T-helper 2 cell treated with Interferon-gamma antibody and Interleukin-4, amounts not matched to agents 5 μg/mL and 100 μg/mL, for 36 hours (primary cell): ENCODE measurements around the gene EFCAB8.
"Not testable (repeated sequence)": the region's sequence is repeated elsewhere in the genome, so short reads cannot be mapped to it uniquely, and the experiment has no call there.

Experiments used
- DNase-seq: peaks from one replicate; pipeline ENCODE4 v3.0.0; 2021; ENCODE audit warnings: low spot score
- H3K27ac Mint-ChIP-seq: one replicate; pipeline ENCODE4 v1.8.0; 2021; ENCODE audit warnings: mild to moderate bottlenecking, mixed read lengths
- H3K27me3 Mint-ChIP-seq: one replicate; pipeline ENCODE4 v1.8.0; 2021; ENCODE audit warnings: low read depth, mixed read lengths
- H3K36me3 Mint-ChIP-seq: one replicate; pipeline ENCODE4 v1.8.0; 2021; ENCODE audit warnings: low read depth, mixed read lengths
- H3K4me1 Mint-ChIP-seq: one replicate; pipeline ENCODE4 v1.8.0; 2021; ENCODE audit warnings: low read depth, mixed read lengths
- H3K4me3 Mint-ChIP-seq: one replicate; pipeline ENCODE4 v1.8.0; 2022; ENCODE audit warnings: mild to moderate bottlenecking, moderate library complexity, mixed read lengths
- H3K9me3 Mint-ChIP-seq: one replicate; pipeline ENCODE4 v1.8.0; 2021; ENCODE audit warnings: mixed read lengths

The EFCAB8 gene

DNA sequence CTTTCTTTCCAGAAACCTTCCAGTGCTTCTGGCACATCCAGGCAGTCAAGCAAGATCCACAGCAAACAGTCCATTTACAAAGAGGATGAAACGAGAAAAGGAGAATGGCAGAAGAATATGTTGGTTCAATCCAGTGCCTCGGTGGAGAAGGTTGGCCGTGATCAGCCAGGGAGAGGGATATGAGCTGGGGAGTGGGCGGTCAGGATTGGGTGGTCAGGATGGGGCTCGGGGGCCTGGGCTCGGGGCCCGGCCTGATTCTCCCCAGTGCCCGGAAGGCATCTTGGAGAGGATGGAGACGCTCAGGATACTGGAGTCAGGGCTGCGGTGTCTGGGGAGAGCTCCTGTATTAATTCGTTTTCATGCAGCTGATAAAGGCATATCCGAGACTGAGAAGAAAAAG, 61.3 kb downstream of the EFCAB8 start:
- no peak overlapping the region for H3K4me3 Mint-ChIP-seq
- no peaks in the 10 kb centered on the region for H3K4me1 Mint-ChIP-seq
- H3K9me3 Mint-ChIP-seq: peaks cover 18% of the 10 kb centered on the region
- H3K27me3 Mint-ChIP-seq: no peaks in the 10 kb centered on the region
- H3K27ac Mint-ChIP-seq: no peak overlapping the region
- DNase-seq: no peak
- H3K36me3 Mint-ChIP-seq: peaks cover under 1% of the 10 kb centered on the region

GRCh38 chr20:32920530-32921298, 62.0 kb downstream of the EFCAB8 start:
- no peak overlapping the region for H3K27ac Mint-ChIP-seq
- H3K4me1 Mint-ChIP-seq: no peaks in the 10 kb centered on the region
- H3K36me3 Mint-ChIP-seq: no peaks in the 10 kb centered on the region
- no peak overlapping the region for H3K4me3 Mint-ChIP-seq
- H3K27me3 Mint-ChIP-seq: no peaks in the 10 kb centered on the region
- no peak for DNase-seq
- H3K9me3 Mint-ChIP-seq: peaks cover 12% of the 10 kb centered on the region

DNA sequence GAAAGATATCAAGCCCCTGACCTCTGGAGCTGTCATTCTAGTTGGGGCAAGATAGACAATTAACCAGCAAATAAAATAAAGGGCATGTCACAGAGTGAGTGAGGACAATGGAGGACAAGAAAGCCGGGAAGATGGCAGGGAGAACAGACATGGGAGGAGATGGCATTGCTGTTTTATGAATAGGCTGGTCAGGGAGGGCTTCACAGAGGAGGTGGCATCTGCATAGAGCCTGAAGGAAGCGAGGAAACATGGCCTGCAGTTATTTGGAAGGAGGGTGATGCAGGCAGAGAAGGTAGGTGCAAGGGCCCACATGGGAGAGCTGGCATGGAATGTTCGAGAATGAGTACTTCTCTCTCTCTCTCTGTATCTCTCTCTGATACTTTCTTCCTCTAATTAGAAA, 63.7 kb downstream of the EFCAB8 start:
- no peak for DNase-seq
- no peaks in the 10 kb centered on the region for H3K9me3 Mint-ChIP-seq
- H3K27me3 Mint-ChIP-seq: no peaks in the 10 kb centered on the region
- H3K4me3 Mint-ChIP-seq: no peak overlapping the region
- H3K36me3 Mint-ChIP-seq: no peaks in the 10 kb centered on the region
- H3K4me1 Mint-ChIP-seq: no peaks in the 10 kb centered on the region
- H3K27ac Mint-ChIP-seq: no peak overlapping the region

DNA sequence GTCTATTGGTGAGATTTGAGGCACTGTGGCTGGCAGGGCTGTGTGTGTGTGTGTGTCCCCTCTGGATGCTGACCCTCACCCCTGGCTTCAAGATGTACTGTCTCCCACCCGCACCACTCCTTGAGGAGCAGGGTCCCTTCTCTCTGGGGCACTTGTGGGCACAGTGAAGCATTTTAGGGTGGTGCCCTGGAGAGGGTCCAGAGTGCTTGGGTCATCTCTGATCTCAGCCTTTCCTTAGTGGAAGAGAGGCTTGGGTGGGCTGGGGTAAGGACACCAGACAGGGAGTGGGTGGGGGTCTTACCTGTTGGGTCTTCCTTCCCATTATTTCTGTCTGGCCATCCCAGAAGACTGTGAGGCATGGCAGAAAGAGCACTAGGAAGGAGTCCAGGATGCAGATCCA, 66.1 kb downstream of the EFCAB8 start:
- H3K27ac Mint-ChIP-seq: no peak overlapping the region
- no peaks in the 10 kb centered on the region for H3K36me3 Mint-ChIP-seq
- no peak overlapping the region for H3K4me3 Mint-ChIP-seq
- no peaks in the 10 kb centered on the region for H3K4me1 Mint-ChIP-seq
- H3K9me3 Mint-ChIP-seq: no peaks in the 10 kb centered on the region
- H3K27me3 Mint-ChIP-seq: peaks cover 2% of the 10 kb centered on the region
- DNase-seq: no peak

DNA sequence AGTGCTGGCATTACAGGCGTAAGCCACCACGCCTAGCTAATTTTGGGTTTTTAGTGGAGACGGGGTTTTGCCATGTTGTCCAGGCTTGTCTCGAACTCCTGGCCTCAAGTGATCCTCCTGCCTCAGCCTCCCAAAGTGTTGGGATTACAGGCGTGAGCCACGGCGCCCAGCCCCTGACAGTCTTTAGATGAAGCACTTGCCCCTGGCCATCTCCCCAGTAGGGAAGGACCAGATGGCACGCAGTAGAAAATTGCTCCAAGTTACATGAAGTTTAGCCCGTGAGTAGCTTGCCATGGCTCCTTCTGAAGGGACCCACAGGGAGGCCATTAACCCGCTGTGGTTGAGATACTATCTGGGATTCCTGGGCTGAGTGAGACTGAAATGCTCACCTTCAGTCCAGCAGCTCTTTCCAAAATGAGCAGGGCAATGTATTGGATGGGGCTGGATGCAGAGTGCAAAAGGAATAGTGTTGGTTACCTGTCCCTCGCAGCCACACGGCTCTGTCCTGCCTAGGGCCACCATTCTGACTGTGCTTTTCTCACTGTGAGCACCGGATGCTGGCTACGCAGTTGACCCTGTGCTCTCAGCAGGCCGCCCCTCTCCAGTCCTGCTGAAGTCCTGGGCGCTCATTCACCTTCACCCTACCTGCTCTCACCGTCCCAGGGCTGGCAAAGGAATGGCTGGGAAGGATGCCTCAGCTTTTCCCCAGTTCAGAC, 66.9 kb downstream of the EFCAB8 start:
- peaks cover 2% of the 10 kb centered on the region for H3K27me3 Mint-ChIP-seq
- no peaks in the 10 kb centered on the region for H3K36me3 Mint-ChIP-seq
- no peaks in the 10 kb centered on the region for H3K4me1 Mint-ChIP-seq
- no peak for DNase-seq
- H3K4me3 Mint-ChIP-seq: no peak overlapping the region
- H3K9me3 Mint-ChIP-seq: no peaks in the 10 kb centered on the region
- no peak overlapping the region for H3K27ac Mint-ChIP-seq

- DNase-seq: no peak
- Mint-ChIP-seq H3K27me3 (peaks cover 2% of the 10 kb centered on the region), H3K27ac (no peak overlapping the region), H3K4me3 (no peak overlapping the region), H3K9me3 (no peaks in the 10 kb centered on the region), H3K4me1 (no peaks in the 10 kb centered on the region), H3K36me3 (no peaks in the 10 kb centered on the region)
Observed at GRCh38 chr20:32929162-32929561, 70.4 kb downstream of the EFCAB8 start.

DNA sequence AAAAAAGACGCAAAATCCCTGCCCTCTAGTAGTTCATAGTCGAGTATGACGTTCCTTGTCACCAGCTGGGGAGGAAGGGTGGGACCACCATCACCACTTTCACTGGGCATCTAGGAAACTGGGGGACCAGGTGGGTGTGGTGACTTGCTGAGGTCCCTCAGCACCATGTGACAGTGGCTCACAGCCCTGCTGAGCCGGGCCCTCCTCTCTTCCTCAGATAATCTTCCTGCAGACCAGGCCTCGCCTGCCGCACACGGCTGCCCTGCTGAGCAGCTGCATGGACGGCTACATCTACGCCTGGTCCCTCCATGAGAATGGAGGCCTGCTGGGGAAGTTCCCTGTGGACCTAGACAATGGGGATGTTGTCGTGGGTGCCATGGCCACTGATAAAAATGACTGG, 71.5 kb downstream of the EFCAB8 start:
- Mint-ChIP-seq H3K36me3 (no peaks in the 10 kb centered on the region), H3K9me3 (no peaks in the 10 kb centered on the region), H3K27me3 (peaks cover 4% of the 10 kb centered on the region), H3K4me3 (no peak overlapping the region), H3K4me1 (peaks cover 3% of the 10 kb centered on the region), H3K27ac (no peak overlapping the region)
- DNase-seq: no peak

GRCh38 chr20:32930701-32931100, 72.0 kb downstream of the EFCAB8 start:
- peaks cover 3% of the 10 kb centered on the region for H3K4me1 Mint-ChIP-seq
- H3K27ac Mint-ChIP-seq: no peak overlapping the region
- no peak overlapping the region for H3K4me3 Mint-ChIP-seq

DNA sequence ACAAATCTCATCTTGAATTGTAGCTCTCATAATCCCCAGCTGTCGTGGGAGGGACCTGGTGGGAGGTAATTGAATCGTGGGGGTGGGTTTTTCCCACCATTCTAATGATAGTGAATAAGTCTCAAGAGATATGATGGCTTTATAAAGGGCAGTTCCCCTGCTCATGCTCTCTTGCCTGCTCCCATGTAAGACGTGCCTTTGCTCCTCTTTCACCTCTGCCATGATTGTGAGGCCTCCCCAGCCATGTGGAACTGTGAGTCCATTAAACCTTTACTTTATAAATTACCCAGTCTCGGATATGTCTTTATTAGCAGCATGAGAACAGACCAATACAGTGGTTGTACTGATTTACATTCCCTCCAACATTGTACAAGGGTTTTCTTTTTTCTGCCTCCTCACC, 75.9 kb downstream of the EFCAB8 start:
- Mint-ChIP-seq H3K27ac (no peak overlapping the region), H3K4me3 (no peak overlapping the region), H3K9me3 (no peaks in the 10 kb centered on the region), H3K36me3 (no peaks in the 10 kb centered on the region), H3K27me3 (peaks cover 2% of the 10 kb centered on the region), H3K4me1 (peaks cover 3% of the 10 kb centered on the region)
- no peak for DNase-seq

More at GRCh38 chr20:32930701-32931100, 72.0 kb downstream of the EFCAB8 start:
- no peak for DNase-seq
- H3K27me3 Mint-ChIP-seq: peaks cover 4% of the 10 kb centered on the region
- H3K9me3 Mint-ChIP-seq: no peaks in the 10 kb centered on the region
- H3K36me3 Mint-ChIP-seq: no peaks in the 10 kb centered on the region

DNA sequence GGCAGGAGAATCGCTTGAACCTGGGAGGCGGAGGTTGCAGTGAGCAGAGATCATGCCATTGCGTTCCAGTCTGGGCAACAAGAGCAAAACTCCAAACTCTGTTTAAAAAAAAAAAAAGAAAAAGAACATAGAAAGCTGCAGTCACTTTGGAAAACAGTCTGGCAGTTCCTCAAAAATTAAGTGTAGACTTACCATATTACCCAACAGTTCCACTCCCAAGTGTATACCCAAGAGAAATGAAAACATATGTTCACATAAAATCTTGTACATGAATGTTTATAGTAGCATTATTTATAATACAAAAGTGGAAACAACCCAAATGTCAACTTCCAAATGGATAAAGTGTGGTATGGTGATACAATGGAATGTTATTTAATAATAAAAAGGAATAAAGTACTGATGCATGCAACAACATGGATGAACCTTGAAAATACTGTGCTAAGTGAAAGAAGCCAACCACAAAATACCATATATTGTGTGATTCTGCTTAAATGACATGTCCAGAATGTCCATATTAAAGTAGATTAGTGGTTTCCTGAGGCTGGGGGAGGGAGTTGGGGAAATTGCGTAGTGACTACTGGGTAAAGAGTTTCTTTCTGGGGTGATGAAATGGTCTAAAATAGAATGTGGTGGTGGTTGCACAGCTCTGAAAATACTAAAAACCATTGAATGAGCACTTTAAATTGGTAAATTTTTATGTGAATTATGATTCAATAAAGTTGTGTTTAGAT, 82.6 kb downstream of the EFCAB8 start:
- peaks cover 9% of the 10 kb centered on the region for H3K9me3 Mint-ChIP-seq
- no peaks in the 10 kb centered on the region for H3K36me3 Mint-ChIP-seq
- H3K4me3 Mint-ChIP-seq: no peak overlapping the region
- DNase-seq: no peak
- H3K4me1 Mint-ChIP-seq: peaks cover 9% of the 10 kb centered on the region
- no peak overlapping the region for H3K27ac Mint-ChIP-seq
- peaks cover 3% of the 10 kb centered on the region for H3K27me3 Mint-ChIP-seq

GRCh38 chr20:32943490-32944052, 84.8 kb downstream of the EFCAB8 start:
- H3K27ac Mint-ChIP-seq: no peak overlapping the region
- H3K27me3 Mint-ChIP-seq: peaks cover 3% of the 10 kb centered on the region
- peaks cover 9% of the 10 kb centered on the region for H3K9me3 Mint-ChIP-seq
- no peak for DNase-seq
- no peak overlapping the region for H3K4me3 Mint-ChIP-seq
- peaks cover 19% of the 10 kb centered on the region for H3K4me1 Mint-ChIP-seq
- peaks cover 1% of the 10 kb centered on the region for H3K36me3 Mint-ChIP-seq

GRCh38 chr20:32945710-32946221, 87.0 kb downstream of the EFCAB8 start:
- Mint-ChIP-seq H3K27me3 (no peaks in the 10 kb centered on the region), H3K27ac (peak overlapping the region; percentile 65), H3K4me1 (peaks cover 36% of the 10 kb centered on the region), H3K36me3 (peaks cover 1% of the 10 kb centered on the region), H3K4me3 (peak overlapping the region; percentile 45), H3K9me3 (peaks cover 5% of the 10 kb centered on the region)
- no peak for DNase-seq

DNA sequence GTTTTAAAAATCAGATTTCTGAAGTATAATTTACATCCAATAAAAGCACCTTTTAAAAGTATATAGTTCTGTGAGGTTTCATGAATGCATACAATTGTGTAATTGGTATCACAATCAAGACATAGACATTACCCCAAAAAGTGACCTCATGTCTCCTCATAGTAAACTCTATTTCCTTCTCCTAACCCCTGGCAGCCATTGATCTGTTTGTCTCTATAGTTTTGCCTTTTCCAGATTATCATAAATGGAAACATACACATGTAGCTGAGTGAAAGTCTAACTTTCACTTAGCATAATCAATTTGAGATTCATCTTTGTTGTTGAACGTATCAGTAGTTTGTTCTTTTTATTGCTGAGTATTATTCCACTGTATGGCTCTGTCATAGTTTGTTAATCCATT, 87.9 kb downstream of the EFCAB8 start:
- H3K27me3 Mint-ChIP-seq: no peaks in the 10 kb centered on the region
- no peak for DNase-seq
- peaks cover 2% of the 10 kb centered on the region for H3K9me3 Mint-ChIP-seq
- H3K27ac Mint-ChIP-seq: peak overlapping the region; percentile 58
- H3K4me1 Mint-ChIP-seq: peaks cover 43% of the 10 kb centered on the region
- peaks cover 1% of the 10 kb centered on the region for H3K36me3 Mint-ChIP-seq
- H3K4me3 Mint-ChIP-seq: peak overlapping the region; percentile 25

DNA sequence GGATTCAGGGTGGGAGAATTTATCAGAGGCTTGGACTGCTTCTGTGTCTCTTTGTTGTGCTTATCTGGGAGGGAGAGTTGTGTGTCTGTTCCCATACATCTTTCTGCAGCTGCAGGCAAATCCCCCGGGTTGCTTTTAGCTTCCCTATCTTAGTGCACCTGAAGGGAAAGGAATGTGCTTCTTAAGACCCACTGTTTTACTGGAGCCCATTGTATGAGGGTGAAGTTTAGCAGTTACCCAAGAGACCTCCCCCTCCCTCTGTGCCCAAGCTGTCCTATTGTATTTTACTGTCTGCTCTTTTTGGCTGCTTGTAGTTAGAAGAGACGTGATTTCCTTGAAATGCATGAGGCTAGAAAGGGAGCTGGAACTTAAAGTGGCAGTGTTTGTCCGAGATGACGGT, 91.8 kb downstream of the EFCAB8 start:
- H3K27ac Mint-ChIP-seq, H3K36me3 Mint-ChIP-seq, DNase-seq, H3K27me3 Mint-ChIP-seq: not testable (repeated sequence)
- peak overlapping the region; percentile 51 for H3K4me3 Mint-ChIP-seq
- peaks cover 45% of the 10 kb centered on the region for H3K4me1 Mint-ChIP-seq
- H3K9me3 Mint-ChIP-seq: peaks cover 13% of the 10 kb centered on the region
